Activated CD8-positive, alpha-beta memory T cell treated with anti-CD3 and anti-CD28 coated beads, Interleukin-2, amount 50 U/mL, for 24 hours (primary cell): ENCODE results near the gene SERPINE2.

Source experiments
- DNase-seq: peaks from one replicate; pipeline ENCODE4 v3.0.0-alpha.2; 2020; ENCODE audit errors: extremely low read depth

The SERPINE2 gene

DNA sequence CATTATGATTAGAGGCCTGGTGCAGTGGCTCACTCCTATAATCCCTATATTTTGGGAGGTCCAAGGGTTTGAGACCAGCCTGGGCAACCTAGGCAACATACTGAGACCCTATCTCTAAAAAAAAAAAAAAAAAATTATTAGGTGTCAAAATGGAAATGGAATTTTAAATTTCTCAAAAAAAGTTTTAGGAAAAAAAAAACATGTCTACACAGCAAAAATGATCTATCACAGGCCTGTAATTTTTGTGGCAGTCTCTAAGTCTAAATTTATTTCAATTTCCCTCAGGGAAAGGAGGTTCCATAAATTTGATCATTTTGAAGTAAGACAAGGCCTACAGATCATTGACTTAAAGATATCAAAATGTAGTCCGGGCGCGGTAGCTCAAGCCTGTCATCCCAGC is 65.5 kb downstream of the SERPINE2 start:
- no peak for DNase-seq

DNA sequence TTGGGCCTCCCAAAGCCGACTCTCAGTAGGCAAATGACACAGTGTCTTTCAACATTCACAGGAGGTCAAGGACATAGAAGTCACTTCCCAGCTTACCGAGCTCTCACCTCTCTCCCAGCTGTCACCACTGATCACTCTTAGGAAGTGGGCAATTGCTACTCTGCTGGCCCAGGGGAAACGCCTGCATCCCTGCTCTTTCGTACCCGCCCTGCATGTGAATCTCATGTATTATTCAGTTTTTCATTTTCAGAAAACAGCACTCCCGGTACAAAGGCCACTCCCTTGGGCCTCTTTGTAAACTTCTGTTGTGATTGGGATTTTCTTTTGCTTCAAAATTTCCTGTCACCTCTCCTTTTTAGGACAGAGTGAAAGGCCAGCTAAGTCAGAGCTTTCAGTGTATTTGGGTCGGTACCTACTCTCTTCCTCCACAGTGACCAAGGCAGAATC is 66.4 kb downstream of the SERPINE2 start:
- DNase-seq, result no peak

DNA sequence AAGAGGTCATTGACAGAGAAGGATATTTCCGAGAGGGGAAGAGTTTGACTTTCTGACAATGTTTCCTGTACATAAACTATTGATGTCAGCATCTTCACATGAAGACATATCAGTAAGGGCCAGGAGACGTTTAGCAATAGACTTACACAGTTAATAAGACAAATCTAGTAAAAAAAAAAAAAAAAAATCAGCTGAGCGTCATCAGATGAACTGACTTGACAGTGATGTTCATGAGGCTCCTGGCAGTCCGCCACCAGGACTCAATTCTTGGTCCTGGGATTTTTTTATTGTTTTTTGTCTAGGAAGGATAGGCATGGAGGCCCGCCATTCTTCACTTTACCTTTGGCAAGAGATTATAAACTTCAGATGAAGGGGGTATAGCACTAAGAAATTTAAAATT is 67.4 kb downstream of the SERPINE2 start:
- DNase-seq, result no peak

DNA sequence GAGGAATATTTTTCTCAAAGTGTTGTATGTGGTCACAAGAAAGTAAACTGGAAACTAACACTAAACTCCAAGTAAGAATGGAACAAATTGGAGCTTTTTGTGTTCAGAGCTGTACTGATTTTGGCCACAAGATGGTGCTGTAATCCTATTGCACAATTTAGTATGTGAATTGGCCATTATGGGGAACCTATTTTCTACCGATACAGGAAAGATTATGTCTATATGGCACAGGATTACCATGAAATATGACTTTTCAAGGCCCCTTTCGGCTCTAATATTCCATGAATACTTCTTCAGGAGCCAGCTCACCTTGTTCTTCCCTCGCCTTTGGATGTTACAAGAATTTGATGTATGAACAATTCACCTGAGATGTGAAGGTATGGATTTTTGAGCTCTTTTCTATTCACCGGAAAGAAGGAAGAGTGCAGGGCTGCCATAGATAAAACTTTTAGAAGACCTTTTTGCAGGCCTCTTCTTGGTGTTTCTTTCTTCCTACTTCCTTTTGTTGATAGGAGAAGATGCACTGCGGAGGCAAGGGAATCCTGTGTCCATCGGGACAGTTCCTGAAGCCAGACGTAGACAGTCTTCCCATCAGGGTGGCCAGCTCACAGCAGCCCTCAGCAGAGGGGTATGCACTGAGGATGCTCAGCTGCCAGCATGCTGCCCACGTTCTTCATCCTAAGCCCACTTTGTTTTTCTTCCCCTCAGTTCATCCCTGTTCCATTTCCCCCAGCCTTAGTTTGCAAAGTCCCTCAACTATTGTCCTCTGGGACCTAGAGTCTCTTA is 68.5 kb downstream of the SERPINE2 start:
- DNase-seq, result no peak

DNA sequence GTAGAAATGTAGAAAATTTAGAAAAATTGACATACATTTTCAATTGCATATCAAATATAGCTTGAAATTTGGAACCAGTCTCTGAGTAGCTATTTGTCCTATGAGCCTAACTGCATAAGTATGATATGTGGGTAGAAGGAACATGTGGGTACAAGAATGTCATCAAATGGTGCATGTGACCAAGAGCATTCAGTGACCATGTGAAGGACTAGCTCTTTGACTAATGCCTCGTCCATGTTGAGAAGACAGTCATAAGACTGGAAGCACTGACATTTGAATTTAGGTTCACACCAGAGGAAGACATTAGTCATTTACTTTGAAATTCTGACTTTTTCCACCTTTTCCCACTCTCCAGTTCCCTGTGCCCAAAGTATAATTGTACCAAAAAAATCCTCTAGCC is 69.2 kb downstream of the SERPINE2 start:
- no peak for DNase-seq

DNA sequence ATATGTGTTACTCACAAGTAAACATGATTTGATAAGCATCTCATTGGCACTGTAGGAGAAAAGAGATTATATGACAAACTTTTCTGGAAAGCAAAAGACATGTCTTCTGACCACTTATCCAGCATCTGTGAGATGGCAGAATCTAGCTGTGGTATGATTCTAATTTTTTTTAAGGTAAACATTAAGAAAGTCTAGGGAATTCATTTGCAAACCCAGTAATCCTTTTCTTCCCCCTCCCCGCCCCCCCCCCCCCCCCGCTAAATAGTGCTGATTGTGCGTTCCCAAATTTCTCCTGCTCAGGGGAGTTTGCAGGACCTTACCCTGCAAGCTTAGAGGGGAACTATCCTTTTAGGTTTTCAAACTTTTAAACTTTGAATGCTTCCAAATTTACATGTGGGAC is 69.8 kb downstream of the SERPINE2 start:
- DNase-seq, result no peak

DNA sequence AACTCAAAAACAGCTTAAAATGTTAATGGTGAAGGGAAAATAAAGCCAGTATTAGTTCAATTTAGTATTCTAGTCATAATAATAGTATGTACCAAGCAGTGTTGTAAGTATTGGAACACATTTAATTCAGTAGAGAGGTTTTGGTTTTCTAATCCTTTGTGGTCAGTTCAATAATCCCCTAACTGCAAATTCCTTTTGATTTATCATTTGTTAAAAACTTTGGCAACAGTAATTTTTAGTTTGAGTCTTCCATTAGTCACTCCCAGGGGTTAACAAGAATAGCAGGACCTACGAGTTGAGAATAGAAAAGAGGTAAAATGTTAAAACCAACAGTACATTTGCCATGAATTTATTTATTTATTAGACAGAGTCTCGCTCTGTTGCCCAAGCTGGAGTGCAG is 71.1 kb downstream of the SERPINE2 start:
- DNase-seq, result no peak

DNA sequence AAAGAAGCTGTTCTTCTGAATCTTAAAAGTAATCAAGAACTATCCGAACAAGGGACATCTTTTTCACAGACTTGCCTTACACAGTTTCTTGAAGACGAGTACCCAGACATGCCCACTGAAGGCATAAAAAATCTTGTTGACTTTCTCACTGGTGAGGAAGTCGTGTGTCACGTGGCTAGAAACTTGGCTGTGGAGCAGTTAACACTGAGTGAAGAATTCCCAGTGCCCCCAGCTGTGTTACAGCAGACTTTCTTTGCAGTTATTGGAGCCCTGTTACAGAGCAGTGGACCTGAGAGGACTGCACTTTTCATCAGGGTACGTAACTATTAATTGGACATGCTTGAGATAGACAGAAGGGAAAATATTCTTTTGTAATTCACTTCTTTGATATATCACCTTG is 79.4 kb downstream of the SERPINE2 start:
- DNase-seq, result no peak

DNA sequence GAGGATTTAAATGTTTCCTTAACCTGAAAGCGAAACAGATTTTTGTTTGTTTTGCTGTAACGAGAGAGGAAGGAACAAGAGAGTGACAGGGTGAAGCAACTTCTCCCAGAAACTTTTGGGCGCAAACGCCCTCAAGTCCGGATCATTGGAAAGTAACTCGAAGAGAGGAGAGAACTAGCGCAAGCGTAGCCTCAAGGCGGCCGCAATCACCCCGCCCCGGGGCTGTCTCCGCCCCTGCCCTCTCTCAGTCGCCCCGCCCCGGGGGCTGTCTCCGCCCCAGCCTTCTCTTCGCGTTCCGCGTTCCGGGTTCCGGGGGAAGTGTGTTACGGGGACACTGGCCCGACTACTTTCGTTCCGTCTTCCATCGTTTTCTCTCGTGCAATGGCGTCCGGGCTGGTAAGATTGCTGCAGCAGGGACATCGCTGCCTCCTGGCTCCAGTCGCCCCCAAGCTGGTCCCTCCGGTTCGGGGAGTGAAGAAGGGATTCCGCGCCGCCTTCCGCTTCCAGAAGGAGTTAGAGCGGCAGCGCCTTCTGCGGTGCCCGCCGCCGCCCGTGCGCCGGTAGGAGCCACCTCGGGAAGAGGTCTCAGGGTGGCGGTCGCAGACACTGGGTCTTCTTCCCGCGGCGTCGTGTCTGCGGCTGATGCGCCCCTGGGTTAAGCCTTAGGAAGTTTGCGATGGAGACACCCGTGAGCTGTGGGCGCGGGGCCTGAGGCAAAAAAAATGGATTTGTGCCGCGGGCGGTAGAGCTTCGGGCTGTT is 81.8 kb downstream of the SERPINE2 start, which contains the start of gene MRPL44:
TSS of gene MRPL44 (plus strand) at position 372 of the 760 bp plus-strand sequence. CDS start at position 382, 10 bp downstream.
- peak; percentile 97 for DNase-seq

DNA sequence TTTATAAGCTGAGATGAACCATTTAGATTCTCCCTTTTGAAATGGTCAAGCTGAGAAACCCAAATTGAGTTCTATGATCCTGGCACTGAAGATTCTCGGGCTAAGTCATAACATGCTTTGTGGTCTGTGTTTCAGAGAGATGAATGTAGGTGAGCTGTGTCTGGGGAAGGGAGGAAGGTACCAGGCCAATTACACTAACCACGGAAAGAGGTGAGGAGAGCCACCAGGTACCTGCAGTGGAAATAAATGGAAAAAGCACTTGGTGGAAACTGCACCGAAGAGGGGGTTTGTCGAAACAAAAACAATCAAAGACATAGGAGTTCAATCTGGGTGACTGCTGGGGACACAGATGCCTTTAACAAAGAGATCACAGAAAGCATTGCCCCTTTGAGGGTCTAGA is 82.8 kb downstream of the SERPINE2 start:
- no peak for DNase-seq

DNA sequence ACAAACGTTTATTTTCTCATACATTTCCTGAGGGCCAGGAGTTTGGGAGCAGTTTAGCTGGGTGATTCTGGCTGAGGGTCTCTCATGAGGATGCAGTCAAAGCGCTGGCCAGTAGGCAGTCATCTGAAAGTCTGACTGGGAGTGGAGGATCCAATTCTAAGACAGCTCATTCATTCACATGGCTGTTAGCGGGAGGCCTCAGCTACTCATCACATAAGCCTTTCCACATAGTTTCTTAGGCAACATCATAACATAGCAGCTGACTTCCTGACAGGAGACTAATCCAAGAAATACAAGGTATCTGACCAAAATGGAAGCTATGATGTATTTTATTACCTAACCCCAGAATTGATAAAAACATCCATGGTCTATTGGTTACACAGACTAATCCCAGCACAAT is 84.7 kb downstream of the SERPINE2 start:
- no peak for DNase-seq

DNA sequence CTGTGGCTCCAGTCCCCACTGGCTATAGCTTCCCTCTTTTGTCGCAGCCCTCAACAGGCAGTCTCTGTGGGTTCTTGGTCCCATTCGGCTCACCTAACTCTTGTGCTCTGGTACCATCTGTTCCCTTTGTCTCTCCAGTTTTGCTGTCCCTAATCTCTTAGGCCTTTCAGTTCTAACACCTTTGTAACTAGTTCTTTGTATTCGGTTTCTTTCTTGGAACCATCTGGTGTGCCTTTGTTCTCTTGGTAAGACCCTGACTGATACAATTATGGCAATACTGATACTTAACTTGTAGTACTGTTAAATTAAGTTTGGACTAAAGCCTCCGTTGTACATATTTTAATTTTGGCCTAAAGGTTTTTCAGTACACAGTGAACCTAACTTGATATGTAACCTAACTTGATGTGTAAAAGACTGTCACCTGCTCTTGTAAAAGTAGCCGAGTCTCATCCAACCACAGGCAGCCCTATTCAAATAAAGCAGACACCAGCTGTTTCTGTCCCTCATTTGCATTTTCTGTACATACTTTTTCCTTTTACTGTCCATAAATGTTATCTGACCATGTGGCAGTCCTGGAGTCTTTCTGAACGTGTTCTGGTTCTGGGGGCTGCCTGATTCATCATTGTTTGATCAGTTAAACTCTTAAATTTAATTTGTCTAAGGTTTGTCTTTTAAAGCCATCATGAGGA is 86.7 kb downstream of the SERPINE2 start:
- DNase-seq, result no peak

DNA sequence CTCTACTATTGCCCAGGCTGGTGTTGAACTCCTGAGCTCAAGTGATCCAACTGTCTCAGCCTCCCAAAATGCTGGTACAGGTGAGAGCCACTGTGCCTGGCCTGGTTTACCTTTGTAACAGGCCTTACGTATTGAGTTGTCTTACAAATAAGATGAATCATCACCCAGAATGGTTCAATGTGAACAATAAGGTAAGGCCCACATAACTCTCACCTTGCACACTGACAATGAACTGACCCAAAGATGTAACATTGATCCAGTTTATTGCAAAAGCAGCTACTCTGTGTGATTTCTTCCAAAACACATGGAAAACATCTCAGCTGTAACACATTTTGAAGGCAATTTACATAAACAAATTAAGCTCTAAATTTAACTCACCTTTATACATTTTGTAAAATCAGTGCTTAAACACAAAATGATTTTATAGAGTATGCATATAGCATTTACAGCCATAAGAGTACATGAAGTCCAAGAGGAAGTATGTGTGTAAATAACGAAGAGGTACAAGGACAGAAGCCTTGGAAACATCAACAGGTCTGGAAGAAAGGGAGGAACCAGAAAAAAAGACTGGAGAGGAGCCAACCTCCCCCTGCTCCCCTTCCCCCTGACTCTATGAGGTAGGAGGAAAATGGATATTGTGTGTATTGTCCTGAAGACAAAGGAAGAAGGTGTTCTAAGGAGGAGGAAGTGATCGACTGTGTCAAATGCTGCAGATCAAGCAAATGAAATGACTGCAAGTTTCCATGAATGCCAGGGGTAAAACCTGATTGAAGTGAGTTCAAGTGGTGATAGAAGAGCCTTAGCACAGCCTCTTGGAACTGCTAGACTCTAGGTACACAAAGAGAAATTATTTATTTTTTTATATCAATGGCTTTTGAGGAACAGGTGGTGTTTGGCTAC is 88.4 kb downstream of the SERPINE2 start:
- DNase-seq, result no peak

DNA sequence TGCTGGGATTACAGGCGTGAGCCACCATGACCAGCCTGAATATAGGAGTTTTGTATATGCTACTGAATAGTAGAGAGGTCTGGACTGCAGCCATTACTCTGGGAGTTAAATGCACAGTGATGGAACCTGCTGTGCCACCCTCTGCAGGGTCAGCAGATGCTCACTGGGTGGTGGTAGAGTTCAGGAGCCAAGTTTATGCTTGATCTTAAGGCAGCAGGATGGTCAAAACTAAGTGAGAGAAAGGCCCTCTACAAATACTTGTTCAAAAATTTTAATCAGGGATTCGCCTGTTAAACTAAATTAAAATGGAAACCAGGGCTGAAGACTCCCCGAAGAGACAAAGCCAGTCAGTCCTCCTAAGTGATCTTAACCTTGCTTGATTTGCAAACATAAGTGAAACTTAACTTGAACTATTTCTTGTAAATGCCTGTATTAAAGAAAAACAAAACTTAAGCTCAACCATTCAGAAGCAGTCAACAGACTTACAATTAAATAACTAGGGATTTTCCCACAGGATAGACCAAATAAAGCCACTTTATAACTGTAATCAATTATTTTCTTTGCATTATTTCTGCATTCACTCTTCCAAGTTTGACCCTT is 89.7 kb downstream of the SERPINE2 start:
- DNase-seq, result no peak

DNA sequence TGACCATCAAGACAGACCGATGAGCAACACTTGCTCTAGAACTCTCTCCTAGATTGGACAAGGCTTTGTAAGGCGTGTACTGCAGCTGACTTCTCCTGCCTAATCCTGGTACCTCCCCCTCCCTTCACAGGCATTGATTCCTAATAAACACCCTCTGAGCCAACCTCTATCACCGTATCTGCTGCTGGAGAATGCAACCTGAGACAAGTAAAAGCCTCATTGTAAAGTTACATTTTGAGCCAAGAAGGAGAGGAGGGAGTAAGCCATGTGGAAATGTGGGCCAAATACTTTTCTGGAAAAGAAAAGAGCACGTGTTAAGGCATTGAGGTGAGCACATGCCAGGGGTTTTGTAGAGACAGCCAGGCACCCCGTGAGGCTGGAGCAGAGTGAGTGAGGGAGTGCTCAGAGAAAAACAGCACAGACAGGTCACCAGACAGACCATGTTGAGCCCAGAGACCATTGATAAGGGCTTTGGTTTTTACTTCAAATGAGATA is 91.3 kb downstream of the SERPINE2 start:
- no peak for DNase-seq

DNA sequence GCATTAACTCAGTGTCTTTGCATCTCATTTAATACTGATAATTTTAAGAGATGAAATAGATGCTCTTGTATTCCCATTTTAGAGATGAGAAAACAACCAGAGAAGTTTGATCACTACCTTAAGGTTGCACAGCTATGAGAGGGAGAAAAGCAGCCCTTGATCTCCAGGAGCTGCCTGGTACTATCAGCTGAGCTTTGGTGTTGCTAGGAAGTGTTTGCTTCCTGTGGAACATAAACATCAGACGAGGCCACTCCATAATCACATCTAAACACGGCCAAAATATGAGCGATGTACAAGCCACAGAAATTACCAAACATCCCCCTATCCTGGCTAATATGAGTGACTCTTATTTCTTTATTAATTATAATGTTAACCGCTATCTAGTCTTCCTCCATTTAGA is 93.3 kb downstream of the SERPINE2 start:
- DNase-seq, result no peak

DNA sequence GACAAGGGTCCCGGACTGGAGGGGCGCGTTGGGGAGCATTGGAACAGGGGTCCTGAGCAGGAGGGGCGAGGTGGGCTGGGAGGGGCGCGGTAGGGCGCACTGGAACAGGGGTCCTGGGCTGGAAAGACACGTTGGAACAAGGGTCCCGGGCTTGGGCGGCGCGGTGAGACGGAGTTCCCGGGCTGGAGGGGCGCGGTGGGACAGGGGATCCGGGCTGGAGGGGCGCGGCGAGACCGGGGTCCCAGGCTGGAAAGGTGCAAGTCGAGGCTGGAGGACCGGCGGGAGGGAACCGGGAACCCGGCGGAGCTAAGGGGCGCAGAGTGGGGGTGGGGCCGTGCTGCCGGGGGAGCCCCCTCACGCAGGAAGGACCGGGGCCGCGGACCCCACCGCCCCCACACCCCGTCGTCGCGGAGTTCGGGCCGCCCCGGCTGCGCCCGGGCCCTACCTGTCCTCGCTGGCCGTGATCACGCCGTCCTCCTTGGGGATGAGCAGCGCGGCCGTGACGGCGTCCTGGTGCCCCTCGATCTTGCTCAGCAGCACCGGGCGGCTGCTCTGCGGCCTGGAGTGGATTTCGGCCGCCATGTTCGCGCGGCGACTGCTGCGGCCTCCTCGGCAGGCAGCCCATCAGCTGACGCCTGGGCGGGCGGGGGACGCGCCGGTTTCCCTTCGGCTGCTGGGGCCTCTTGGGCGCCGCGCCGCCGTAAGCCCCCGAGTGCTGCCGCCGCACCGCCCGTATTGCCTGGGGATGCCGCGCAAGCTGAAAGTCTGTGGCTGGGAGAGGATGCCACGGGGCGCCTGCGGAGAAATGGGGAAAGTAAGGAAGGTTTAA is 94.2 kb downstream of the SERPINE2 start, which contains the start of gene WDFY1:
TSS of gene WDFY1 (minus strand) at position 633 of the 829 bp plus-strand sequence. CDS start at position 582, 51 bp downstream.
- DNase-seq, result peak; percentile 53

DNA sequence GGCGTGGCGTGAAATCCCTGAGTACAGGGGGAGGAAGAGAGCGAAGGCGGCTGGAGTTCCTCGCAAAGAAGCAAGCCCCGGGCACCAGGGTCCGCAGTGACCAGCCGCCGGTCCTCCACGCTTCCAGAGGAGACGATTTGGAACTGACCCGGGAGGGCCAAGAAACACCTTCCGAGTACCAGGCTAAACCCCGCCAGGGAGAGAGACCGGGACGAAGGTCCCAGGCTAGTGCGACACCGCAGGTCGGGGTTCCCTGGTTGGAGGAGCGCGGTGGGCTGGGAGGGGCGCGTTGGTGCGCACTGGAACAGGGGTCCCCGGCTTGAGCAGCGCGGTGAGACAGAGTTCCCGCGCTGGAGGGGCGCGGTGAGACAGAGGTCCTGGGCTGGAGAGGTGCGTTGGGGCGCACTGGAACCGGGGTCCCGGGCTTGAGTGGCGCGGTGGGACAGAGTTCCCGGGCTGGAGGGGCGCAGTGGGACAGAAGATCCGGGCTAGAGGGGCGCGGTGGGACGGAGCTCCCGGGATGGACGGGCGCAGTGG is 94.9 kb downstream of the SERPINE2 start:
- DNase-seq, result no peak

DNA sequence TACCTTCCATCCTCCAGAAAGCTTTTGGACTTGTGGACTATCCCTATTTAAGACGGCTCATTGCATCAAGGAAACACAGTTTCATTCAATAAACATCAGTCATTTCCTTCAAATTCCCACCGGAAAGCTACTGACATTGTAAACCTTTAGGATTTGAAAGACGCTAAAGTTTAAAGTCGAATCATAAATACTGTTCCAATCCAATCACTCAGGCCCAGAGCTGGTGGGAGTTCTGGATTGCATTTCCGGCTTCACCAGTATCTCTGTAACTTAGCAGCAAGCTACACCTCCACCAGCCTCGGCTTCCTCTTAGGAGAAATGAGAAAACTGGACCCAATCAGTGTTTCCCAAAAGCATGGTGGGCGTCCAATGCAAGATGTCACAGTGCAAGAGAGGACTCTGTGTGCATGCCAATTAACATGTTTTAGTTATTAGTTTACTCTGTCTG is 95.5 kb downstream of the SERPINE2 start:
- no peak for DNase-seq
